HepG2 (cell line): ENCODE data around the gene HNRNPF. TPM values are rescaled to one million over a fixed set of nuclear protein-coding genes. Genes with fewer than 3 reads are reported as not detected.

ENCODE experiments used
- ARID2 ChIP-seq: sonication (generic); formaldehyde crosslinking; IDR thresholded peaks from 2 replicates; pipeline ENCODE4 v1.8.1; 2022; ENCODE audit warnings: mild to moderate bottlenecking, missing genetic modification reagents, borderline replicate concordance
- CREBL2 ChIP-seq: sonication (generic); formaldehyde crosslinking; IDR thresholded peaks from 2 replicates; pipeline ENCODE4 v1.8.1; 2023; ENCODE audit warnings: missing genetic modification reagents, mild to moderate bottlenecking, borderline replicate concordance
- GABPB1 ChIP-seq: IDR thresholded peaks from 2 replicates; pipeline ENCODE4 v1.6.1; 2016; ENCODE audit warnings: mild to moderate bottlenecking, missing genetic modification reagents, moderate library complexity, missing compliant biosample characterization
- MAX ChIP-seq: IDR thresholded peaks from 2 replicates; pipeline ENCODE4 v1.6.1; 2012; ENCODE audit warnings: inconsistent platforms
- MED13 ChIP-seq: sonication (generic); formaldehyde crosslinking; IDR thresholded peaks from 2 replicates; pipeline ENCODE4 v1.5.0; 2020; ENCODE audit warnings: missing genetic modification reagents
- MEF2D ChIP-seq: sonication (generic); formaldehyde crosslinking; IDR thresholded peaks from 2 replicates; pipeline ENCODE4 v1.5.1; 2020; ENCODE audit warnings: mild to moderate bottlenecking, missing genetic modification reagents
- POGZ ChIP-seq: sonication (generic); formaldehyde crosslinking; IDR thresholded peaks from 2 replicates; pipeline ENCODE4 v1.4.0; 2020; ENCODE audit warnings: mild to moderate bottlenecking, missing genetic modification reagents
- RORA ChIP-seq: sonication (generic); formaldehyde crosslinking; IDR thresholded peaks from 2 replicates; pipeline ENCODE4 v1.5.0; 2020; ENCODE audit warnings: mild to moderate bottlenecking, missing genetic modification reagents, moderate library complexity
- SAP130 ChIP-seq: IDR thresholded peaks from 2 replicates; pipeline ENCODE4 v1.6.1; 2016; ENCODE audit warnings: low read depth
- UBTF ChIP-seq: sonication (generic); formaldehyde crosslinking; IDR thresholded peaks from 2 replicates; pipeline ENCODE4 v1.4.0; 2020; ENCODE audit warnings: mild to moderate bottlenecking, missing genetic modification reagents
- XRCC5 ChIP-seq: fragments of 200-400 bp; formaldehyde crosslinking; optimal IDR thresholded peaks from 2 replicates; pipeline ENCODE3; 2017; ENCODE audit warnings: mild to moderate bottlenecking, low read length
- ZNF124 ChIP-seq: sonication (generic); formaldehyde crosslinking; IDR thresholded peaks from 2 replicates; pipeline ENCODE4 v1.4.0; 2020; ENCODE audit warnings: missing genetic modification reagents
- polyA plus RNA-seq, 8 experiments: library from polyadenylated mRNA; depleted of rRNA in 3 of 8; stranded (reverse) in 7 of 8; unstranded in 1 of 8; fragments of >200 nt; fragmentation: Illumina TruSeq in 4 of 8; extraction: Trizol in 4 of 8; gene quantifications; 2 replicates each; pipeline versions ENCODE4 v1.2.1 to v1.2.3, GENCODE V29; 2011 to 2016; ENCODE audit warnings: low read depth in 4 of 8, missing spikeins in 1 of 8, mixed read lengths in 1 of 8; ENCODE audit not compliant: insufficient read depth in 1 of 8
- total RNA-seq, 5 experiments: library from RNA; depleted of rRNA; stranded (reverse); fragments of >200 nt; fragmentation: Illumina TruSeq; extraction: Trizol; gene quantifications; 2 replicates each; pipeline ENCODE4 v1.2.3, GENCODE V29; 2016; ENCODE audit warnings: low read depth in 1 of 5
- TF ChIP-seq, protein P1 (sequence below): sonication (generic); formaldehyde crosslinking; IDR thresholded peaks from 2 replicates; pipeline ENCODE4 v1.4.0; 2020; ENCODE audit warnings: missing genetic modification reagents
- TF ChIP-seq, protein P2 (sequence below): sonication (generic); formaldehyde crosslinking; IDR thresholded peaks from 2 replicates; pipeline ENCODE4 v1.4.0; 2020; ENCODE audit warnings: missing genetic modification reagents
- TF ChIP-seq, protein P3 (sequence below): sonication (generic); formaldehyde crosslinking; IDR thresholded peaks from 2 replicates; pipeline ENCODE4 v1.5.0; 2020; ENCODE audit warnings: mild to moderate bottlenecking, missing genetic modification reagents
- TF ChIP-seq, protein P4 (sequence below), 2 experiments: IDR thresholded peaks; 2 replicates each; pipeline ENCODE4 v1.6.1; 2011 to 2012; ENCODE audit warnings: low read length in 2 of 2, borderline replicate concordance in 1 of 2, low read depth in 1 of 2, mild to moderate bottlenecking in 1 of 2, moderate library complexity in 1 of 2

The HNRNPF gene
- total and polyA plus RNA-seq, 2 of the 13 experiments (the other 11 are each of a cell fraction or from before 2014, with no cell fraction given) = 166 to 308 TPM

DNA sequence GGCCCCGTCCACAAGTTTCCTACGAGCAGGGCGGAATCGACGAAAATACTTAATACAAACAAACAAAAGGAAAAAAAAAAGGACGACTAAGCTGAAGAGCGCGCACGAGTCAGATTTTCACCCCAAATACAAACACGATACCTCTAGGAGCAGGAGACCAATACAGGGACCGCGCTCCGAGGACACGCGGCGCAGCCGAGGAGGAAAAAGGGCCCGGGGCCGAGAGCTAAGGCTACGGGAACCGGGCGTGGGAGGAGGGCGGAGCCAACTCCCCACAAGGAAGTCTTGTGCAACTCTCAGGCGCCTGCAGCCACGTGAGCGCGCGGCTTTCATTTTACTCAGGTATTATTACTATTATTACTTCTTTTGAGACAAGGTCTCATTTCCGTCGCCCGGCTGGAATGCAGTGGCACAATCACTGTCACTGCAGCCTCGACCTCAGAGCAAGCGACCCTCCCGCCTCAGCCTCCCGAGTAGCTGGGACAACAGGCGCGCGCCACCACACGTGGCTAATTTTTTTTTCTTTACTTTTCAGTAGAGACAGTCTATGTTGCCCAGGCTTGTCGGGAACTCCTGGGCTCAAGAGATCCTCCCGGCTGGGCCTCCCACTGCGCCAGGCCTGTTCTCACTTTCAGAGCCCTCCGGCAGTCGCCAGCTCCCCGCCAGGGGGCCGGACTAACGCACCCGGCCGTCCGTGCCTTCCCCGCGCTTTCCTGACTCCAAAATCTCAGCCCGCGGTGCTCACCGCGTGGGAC, 1.2 kb downstream of the HNRNPF start (continued):
- no peak for TF ChIP-seq MEF2D (CRISPR knock-in tag)
- TF ChIP-seq, protein P1, sequence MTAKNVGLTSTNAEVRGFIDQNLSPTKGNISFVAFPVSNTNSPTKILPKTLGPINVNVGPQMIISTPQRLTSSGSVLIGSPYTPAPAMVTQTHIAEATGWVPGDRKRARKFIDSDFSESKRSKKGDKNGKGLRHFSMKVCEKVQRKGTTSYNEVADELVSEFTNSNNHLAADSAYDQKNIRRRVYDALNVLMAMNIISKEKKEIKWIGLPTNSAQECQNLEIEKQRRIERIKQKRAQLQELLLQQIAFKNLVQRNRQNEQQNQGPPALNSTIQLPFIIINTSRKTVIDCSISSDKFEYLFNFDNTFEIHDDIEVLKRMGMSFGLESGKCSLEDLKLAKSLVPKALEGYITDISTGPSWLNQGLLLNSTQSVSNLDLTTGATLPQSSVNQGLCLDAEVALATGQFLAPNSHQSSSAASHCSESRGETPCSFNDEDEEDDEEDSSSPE (CRISPR knock-in tag) = peak; percentile 36; the same call in 1 of the 2 replicates
- peak; percentile 65 for TF ChIP-seq GABPB1 (CRISPR knock-in tag)
- TF ChIP-seq POGZ (CRISPR knock-in tag) = no peak
- TF ChIP-seq, protein P2, sequence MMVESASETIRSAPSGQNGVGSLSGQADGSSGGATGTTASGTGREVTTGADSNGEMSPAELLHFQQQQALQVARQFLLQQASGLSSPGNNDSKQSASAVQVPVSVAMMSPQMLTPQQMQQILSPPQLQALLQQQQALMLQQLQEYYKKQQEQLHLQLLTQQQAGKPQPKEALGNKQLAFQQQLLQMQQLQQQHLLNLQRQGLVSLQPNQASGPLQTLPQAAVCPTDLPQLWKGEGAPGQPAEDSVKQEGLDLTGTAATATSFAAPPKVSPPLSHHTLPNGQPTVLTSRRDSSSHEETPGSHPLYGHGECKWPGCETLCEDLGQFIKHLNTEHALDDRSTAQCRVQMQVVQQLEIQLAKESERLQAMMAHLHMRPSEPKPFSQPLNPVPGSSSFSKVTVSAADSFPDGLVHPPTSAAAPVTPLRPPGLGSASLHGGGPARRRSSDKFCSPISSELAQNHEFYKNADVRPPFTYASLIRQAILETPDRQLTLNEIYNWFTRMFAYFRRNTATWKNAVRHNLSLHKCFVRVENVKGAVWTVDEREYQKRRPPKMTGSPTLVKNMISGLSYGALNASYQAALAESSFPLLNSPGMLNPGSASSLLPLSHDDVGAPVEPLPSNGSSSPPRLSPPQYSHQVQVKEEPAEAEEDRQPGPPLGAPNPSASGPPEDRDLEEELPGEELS = peak; percentile 60; the same call in 1 of the 2 replicates
- TF ChIP-seq MAX = peak; percentile 92
- TF ChIP-seq MED13 = peak; percentile 9; the same call in 1 of the 2 replicates
- no peak for TF ChIP-seq XRCC5
- TF ChIP-seq UBTF (CRISPR knock-in tag) = peak; percentile 68; the same call in 1 of the 2 replicates
- no peak for TF ChIP-seq ARID2 (CRISPR knock-in tag)
- TF ChIP-seq ZNF124 (CRISPR knock-in tag) = peak; percentile 61; the same call in 1 of the 2 replicates
- peak; percentile 94 for TF ChIP-seq SAP130
- no peak for TF ChIP-seq CREBL2 (CRISPR knock-in tag)
- TF ChIP-seq, protein P3, sequence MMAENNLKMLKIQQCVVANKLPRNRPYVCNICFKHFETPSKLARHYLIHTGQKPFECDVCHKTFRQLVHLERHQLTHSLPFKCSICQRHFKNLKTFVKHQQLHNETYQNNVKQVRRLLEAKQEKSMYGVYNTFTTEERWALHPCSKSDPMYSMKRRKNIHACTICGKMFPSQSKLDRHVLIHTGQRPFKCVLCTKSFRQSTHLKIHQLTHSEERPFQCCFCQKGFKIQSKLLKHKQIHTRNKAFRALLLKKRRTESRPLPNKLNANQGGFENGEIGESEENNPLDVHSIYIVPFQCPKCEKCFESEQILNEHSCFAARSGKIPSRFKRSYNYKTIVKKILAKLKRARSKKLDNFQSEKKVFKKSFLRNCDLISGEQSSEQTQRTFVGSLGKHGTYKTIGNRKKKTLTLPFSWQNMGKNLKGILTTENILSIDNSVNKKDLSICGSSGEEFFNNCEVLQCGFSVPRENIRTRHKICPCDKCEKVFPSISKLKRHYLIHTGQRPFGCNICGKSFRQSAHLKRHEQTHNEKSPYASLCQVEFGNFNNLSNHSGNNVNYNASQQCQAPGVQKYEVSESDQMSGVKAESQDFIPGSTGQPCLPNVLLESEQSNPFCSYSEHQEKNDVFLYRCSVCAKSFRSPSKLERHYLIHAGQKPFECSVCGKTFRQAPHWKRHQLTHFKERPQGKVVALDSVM = peak; percentile 92
- TF ChIP-seq, protein P4, sequence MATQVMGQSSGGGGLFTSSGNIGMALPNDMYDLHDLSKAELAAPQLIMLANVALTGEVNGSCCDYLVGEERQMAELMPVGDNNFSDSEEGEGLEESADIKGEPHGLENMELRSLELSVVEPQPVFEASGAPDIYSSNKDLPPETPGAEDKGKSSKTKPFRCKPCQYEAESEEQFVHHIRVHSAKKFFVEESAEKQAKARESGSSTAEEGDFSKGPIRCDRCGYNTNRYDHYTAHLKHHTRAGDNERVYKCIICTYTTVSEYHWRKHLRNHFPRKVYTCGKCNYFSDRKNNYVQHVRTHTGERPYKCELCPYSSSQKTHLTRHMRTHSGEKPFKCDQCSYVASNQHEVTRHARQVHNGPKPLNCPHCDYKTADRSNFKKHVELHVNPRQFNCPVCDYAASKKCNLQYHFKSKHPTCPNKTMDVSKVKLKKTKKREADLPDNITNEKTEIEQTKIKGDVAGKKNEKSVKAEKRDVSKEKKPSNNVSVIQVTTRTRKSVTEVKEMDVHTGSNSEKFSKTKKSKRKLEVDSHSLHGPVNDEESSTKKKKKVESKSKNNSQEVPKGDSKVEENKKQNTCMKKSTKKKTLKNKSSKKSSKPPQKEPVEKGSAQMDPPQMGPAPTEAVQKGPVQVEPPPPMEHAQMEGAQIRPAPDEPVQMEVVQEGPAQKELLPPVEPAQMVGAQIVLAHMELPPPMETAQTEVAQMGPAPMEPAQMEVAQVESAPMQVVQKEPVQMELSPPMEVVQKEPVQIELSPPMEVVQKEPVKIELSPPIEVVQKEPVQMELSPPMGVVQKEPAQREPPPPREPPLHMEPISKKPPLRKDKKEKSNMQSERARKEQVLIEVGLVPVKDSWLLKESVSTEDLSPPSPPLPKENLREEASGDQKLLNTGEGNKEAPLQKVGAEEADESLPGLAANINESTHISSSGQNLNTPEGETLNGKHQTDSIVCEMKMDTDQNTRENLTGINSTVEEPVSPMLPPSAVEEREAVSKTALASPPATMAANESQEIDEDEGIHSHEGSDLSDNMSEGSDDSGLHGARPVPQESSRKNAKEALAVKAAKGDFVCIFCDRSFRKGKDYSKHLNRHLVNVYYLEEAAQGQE (IDR thresholded peaks at IDR 0.05; ENCODE audit: borderline replicate concordance in 1 of 2, low read depth in 1 of 2, low read length in 2 of 2) = 0 out of 4 replicates have a peak, but pooled peaks of 1 of the 2 experiments have one; percentile 39
- TF ChIP-seq RORA (CRISPR knock-in tag) = no peak
